WTC11 (cell line): Measurements from ENCODE around the gene TOMM7. TPM values are rescaled to one million over a fixed set of nuclear protein-coding genes. Genes with fewer than 3 reads are reported as not detected.

ENCODE experiments used
- ATAC-seq: fragments of 200-7000 bp; cut with Tn5 transposase; 2 replicates; pipeline ENCODE4 v1.10.0; 2021; ENCODE audit warnings: mild to moderate bottlenecking, moderate library complexity
- CTCF ChIA-PET: fragments of 300-600 bp; sonication (Branson Sonifier 250); formaldehyde crosslinking; loops from one replicate; lab custom pipeline; 2021; ENCODE audit warnings: antibody characterized with exemption; lab: Charles Lee
- POLR2A ChIA-PET: fragments of 350-600 bp; sonication (Branson Sonifier 250); formaldehyde crosslinking; loops from one replicate; lab custom pipeline; 2021; ENCODE audit warnings: antibody characterized with exemption; lab: Charles Lee
- DNase-seq: peaks from one replicate; pipeline ENCODE4 v3.0.0; 2021; ENCODE audit warnings: low spot score
- H3K27ac Mint-ChIP-seq: 2 replicates; pipeline ENCODE4 v1.8.0; 2021; ENCODE audit warnings: mixed read lengths
- H3K27me3 Mint-ChIP-seq: 2 replicates; pipeline ENCODE4 v1.8.0; 2021; ENCODE audit warnings: low read depth, mild to moderate bottlenecking, moderate library complexity, mixed read lengths
- H3K36me3 Mint-ChIP-seq: 2 replicates; pipeline ENCODE4 v1.8.0; 2021; ENCODE audit warnings: mixed read lengths
- H3K4me1 Mint-ChIP-seq: 2 replicates; pipeline ENCODE4 v1.8.0; 2022; ENCODE audit warnings: mixed read lengths
- H3K4me3 Mint-ChIP-seq: 2 replicates; pipeline ENCODE4 v1.8.0; 2021; ENCODE audit warnings: mild to moderate bottlenecking, moderate library complexity, mixed read lengths
- H3K9me3 Mint-ChIP-seq: 2 replicates; pipeline ENCODE4 v1.8.0; 2021; ENCODE audit warnings: mixed read lengths
- AR ChIP-seq: fragments of 250-450 bp; sonication (Bioruptor Pico); IDR thresholded peaks from 2 replicates; pipeline ENCODE4 v1.9.0; 2021; ENCODE audit warnings: mild to moderate bottlenecking
- ARID4B ChIP-seq: sonication (generic); formaldehyde crosslinking; IDR thresholded peaks from 2 replicates; pipeline ENCODE4 v1.8.0; 2023; ENCODE audit warnings: missing genetic modification reagents, mild to moderate bottlenecking, borderline replicate concordance
- ATF1 ChIP-seq: sonication (generic); formaldehyde crosslinking; IDR thresholded peaks from 2 replicates; pipeline ENCODE4 v1.8.1; 2023; ENCODE audit warnings: mild to moderate bottlenecking, moderate library complexity, missing genetic modification reagents
- E2F5 ChIP-seq: sonication (generic); formaldehyde crosslinking; IDR thresholded peaks from 2 replicates; pipeline ENCODE4 v1.8.1; 2022; ENCODE audit warnings: mild to moderate bottlenecking, moderate library complexity, missing genetic modification reagents
- ERG ChIP-seq: fragments of 250-450 bp; sonication (Bioruptor Pico); IDR thresholded peaks from 2 replicates; pipeline ENCODE4 v1.8.0; 2021; ENCODE audit warnings: mild to moderate bottlenecking
- MLX ChIP-seq: sonication (generic); formaldehyde crosslinking; IDR thresholded peaks from 2 replicates; pipeline ENCODE4 v1.8.1; 2023; ENCODE audit warnings: mild to moderate bottlenecking, missing genetic modification reagents, moderate library complexity
- NR1H2 ChIP-seq: sonication (generic); formaldehyde crosslinking; IDR thresholded peaks from 2 replicates; pipeline ENCODE4 v1.9.0; 2021; ENCODE audit warnings: mild to moderate bottlenecking, moderate library complexity, missing genetic modification reagents
- NR3C1 ChIP-seq: sonication (generic); formaldehyde crosslinking; conservative IDR thresholded peaks from 2 replicates; pipeline ENCODE4 v1.8.1; 2023; ENCODE audit warnings: low read depth, mild to moderate bottlenecking, missing genetic modification reagents
- PRDM15 ChIP-seq: sonication (generic); formaldehyde crosslinking; IDR thresholded peaks from 2 replicates; pipeline ENCODE4 v1.8.0; 2022; ENCODE audit warnings: missing genetic modification reagents
- USF1 ChIP-seq: sonication (generic); formaldehyde crosslinking; IDR thresholded peaks from 2 replicates; pipeline ENCODE4 v1.8.0; 2022; ENCODE audit warnings: mild to moderate bottlenecking, missing genetic modification reagents
- ZBTB43 ChIP-seq: sonication (generic); formaldehyde crosslinking; IDR thresholded peaks from 2 replicates; pipeline ENCODE4 v1.8.1; 2023; ENCODE audit warnings: mild to moderate bottlenecking, missing genetic modification reagents
- ZNF396 ChIP-seq: fragments of 250-450 bp; sonication (Bioruptor Pico); IDR thresholded peaks from 2 replicates; pipeline ENCODE4 v1.8.0; 2021; ENCODE audit warnings: mild to moderate bottlenecking, moderate library complexity, borderline replicate concordance
- ZNF423 ChIP-seq: fragments of 250-450 bp; sonication (Bioruptor Pico); IDR thresholded peaks from 2 replicates; pipeline ENCODE4 v2.1.2; 2022; ENCODE audit warnings: mild to moderate bottlenecking, moderate library complexity
- total RNA-seq: library from RNA; stranded (reverse); gene quantifications from 3 replicates; pipeline ENCODE4 v1.2.3, GENCODE V29; 2021

TOMM7 gene
- total RNA-seq, 1 experiment from 2014 or later, result 500 TPM

GRCh38 chr7:22842973-22843372 is 20.3 kb upstream of the TOMM7 start:
- Mint-ChIP-seq H3K27ac (peak overlapping the region; percentile 45; the same call in 1 of the 2 replicates), H3K4me1 (peaks cover 26% of the 10 kb centered on the region), H3K4me3 (no peak overlapping the region), H3K9me3 (no peaks in the 10 kb centered on the region), H3K27me3 (no peaks in the 10 kb centered on the region; the same call in none of the 2 replicates), H3K36me3 (no peaks in the 10 kb centered on the region)
- DNase-seq (no peak), ATAC-seq (no peak)
- ChIA-PET CTCF (interaction anchor here (0.9 kb wide), 1 partner anchor 212 kb away, joined by 3 read pairs; no protein-coding TSS in a partner anchor), POLR2A (no interaction called here)
- TF ChIP-seq NR3C1 (CRISPR knock-in tag) (no peak), ERG (CRISPR knock-in tag) (no peak), PRDM15 (CRISPR knock-in tag) (no peak), ZNF423 (CRISPR knock-in tag) (no peak), ATF1 (CRISPR knock-in tag) (no peak), MLX (CRISPR knock-in tag) (no peak), USF1 (CRISPR knock-in tag) (no peak), ARID4B (CRISPR knock-in tag) (no peak), ZBTB43 (no peak), NR1H2 (CRISPR knock-in tag) (no peak), AR (CRISPR knock-in tag) (no peak), ZNF396 (no peak), E2F5 (CRISPR knock-in tag) (no peak)
